ENCODE measurements around the gene CEP63.

CEP63 gene

GRCh38 chr3:134511500-134511899 is 25.6 kb downstream of the CEP63 start:
- DNase-seq (ENCODE audit: low spot score), result no peak
- Mint-ChIP-seq H3K4me3 (no peak overlapping the region), H3K4me1 (ENCODE audit: low read depth) (peaks cover 4% of the 10 kb centered on the region), H3K27ac (no peak overlapping the region), H3K9me3 (peaks cover 4% of the 10 kb centered on the region), H3K27me3 (ENCODE audit: low read depth) (no peaks in the 10 kb centered on the region), H3K36me3 (ENCODE audit: low read depth) (peaks cover 54% of the 10 kb centered on the region)

- Mint-ChIP-seq H3K27me3 (ENCODE audit: low read depth) (no peaks in the 10 kb centered on the region), H3K36me3 (ENCODE audit: low read depth) (peaks cover 32% of the 10 kb centered on the region), H3K4me3 (no peak overlapping the region), H3K9me3 (peaks cover 32% of the 10 kb centered on the region), H3K4me1 (ENCODE audit: low read depth) (peaks cover 6% of the 10 kb centered on the region), H3K27ac (no peak overlapping the region)
- no peak for DNase-seq (ENCODE audit: low spot score)
These were observed 31.0 kb downstream of the CEP63 start for GRCh38 chr3:134516905-134517304.

GRCh38 chr3:134517791-134518190 is 31.9 kb downstream of the CEP63 start:
- Mint-ChIP-seq H3K4me1 (ENCODE audit: low read depth) (peaks cover 6% of the 10 kb centered on the region), H3K36me3 (ENCODE audit: low read depth) (peaks cover 38% of the 10 kb centered on the region), H3K9me3 (peaks cover 40% of the 10 kb centered on the region), H3K4me3 (no peak overlapping the region), H3K27me3 (ENCODE audit: low read depth) (no peaks in the 10 kb centered on the region), H3K27ac (no peak overlapping the region)
- DNase-seq (ENCODE audit: low spot score), result no peak

GRCh38 chr3:134522541-134522940 is 36.7 kb downstream of the CEP63 start:
- no peak overlapping the region for H3K4me3 Mint-ChIP-seq
- no peak overlapping the region for H3K27ac Mint-ChIP-seq
- peaks cover 78% of the 10 kb centered on the region for H3K9me3 Mint-ChIP-seq
- H3K4me1 Mint-ChIP-seq (ENCODE audit: low read depth), result peaks cover 4% of the 10 kb centered on the region
- H3K36me3 Mint-ChIP-seq (ENCODE audit: low read depth), result peaks cover 54% of the 10 kb centered on the region
- H3K27me3 Mint-ChIP-seq (ENCODE audit: low read depth), result no peaks in the 10 kb centered on the region
- no peak for DNase-seq (ENCODE audit: low spot score)

- DNase-seq (ENCODE audit: low spot score), result no peak
- Mint-ChIP-seq H3K4me3 (no peak overlapping the region), H3K27me3 (ENCODE audit: low read depth) (no peaks in the 10 kb centered on the region), H3K27ac (no peak overlapping the region), H3K36me3 (ENCODE audit: low read depth) (peaks cover 43% of the 10 kb centered on the region), H3K4me1 (ENCODE audit: low read depth) (no peaks in the 10 kb centered on the region), H3K9me3 (peaks cover 60% of the 10 kb centered on the region)
These were observed 39.4 kb downstream of the CEP63 start for GRCh38 chr3:134525293-134525692.

- no peak for DNase-seq (ENCODE audit: low spot score)
- Mint-ChIP-seq H3K27me3 (ENCODE audit: low read depth) (no peaks in the 10 kb centered on the region), H3K36me3 (ENCODE audit: low read depth) (peaks cover 38% of the 10 kb centered on the region), H3K4me1 (ENCODE audit: low read depth) (no peaks in the 10 kb centered on the region), H3K27ac (no peak overlapping the region), H3K9me3 (peaks cover 51% of the 10 kb centered on the region), H3K4me3 (no peak overlapping the region)
These were observed 40.5 kb downstream of the CEP63 start for GRCh38 chr3:134526319-134526718.

GRCh38 chr3:134527037-134527436 is 41.2 kb downstream of the CEP63 start:
- Mint-ChIP-seq H3K4me1 (ENCODE audit: low read depth) (no peaks in the 10 kb centered on the region), H3K27ac (no peak overlapping the region), H3K9me3 (peaks cover 45% of the 10 kb centered on the region), H3K27me3 (ENCODE audit: low read depth) (no peaks in the 10 kb centered on the region), H3K4me3 (no peak overlapping the region), H3K36me3 (ENCODE audit: low read depth) (peaks cover 34% of the 10 kb centered on the region)
- no peak for DNase-seq (ENCODE audit: low spot score)

- no peak for DNase-seq (ENCODE audit: low spot score)
- Mint-ChIP-seq H3K9me3 (peaks cover 39% of the 10 kb centered on the region), H3K4me1 (ENCODE audit: low read depth) (no peaks in the 10 kb centered on the region), H3K4me3 (no peak overlapping the region), H3K27me3 (ENCODE audit: low read depth) (no peaks in the 10 kb centered on the region), H3K36me3 (ENCODE audit: low read depth) (peaks cover 30% of the 10 kb centered on the region), H3K27ac (no peak overlapping the region)
These were observed 41.8 kb downstream of the CEP63 start for GRCh38 chr3:134527538-134528186.

- DNase-seq (ENCODE audit: low spot score), result no peak
- H3K27ac Mint-ChIP-seq, result no peak overlapping the region
- H3K36me3 Mint-ChIP-seq (ENCODE audit: low read depth), result peaks cover 17% of the 10 kb centered on the region
- no peak overlapping the region for H3K4me3 Mint-ChIP-seq
- H3K9me3 Mint-ChIP-seq, result no peaks in the 10 kb centered on the region
- no peaks in the 10 kb centered on the region for H3K27me3 Mint-ChIP-seq (ENCODE audit: low read depth)
- no peaks in the 10 kb centered on the region for H3K4me1 Mint-ChIP-seq (ENCODE audit: low read depth)
These were observed 47.6 kb downstream of the CEP63 start for GRCh38 chr3:134533493-134533892.

- DNase-seq (ENCODE audit: low spot score), result no peak
- Mint-ChIP-seq H3K4me1 (ENCODE audit: low read depth) (no peaks in the 10 kb centered on the region), H3K36me3 (ENCODE audit: low read depth) (peaks cover 17% of the 10 kb centered on the region), H3K27me3 (ENCODE audit: low read depth) (no peaks in the 10 kb centered on the region), H3K27ac (no peak overlapping the region), H3K9me3 (no peaks in the 10 kb centered on the region), H3K4me3 (no peak overlapping the region)
These were observed 49.5 kb downstream of the CEP63 start for GRCh38 chr3:134535186-134535970.

GRCh38 chr3:134536781-134537180 is 50.9 kb downstream of the CEP63 start:
- Mint-ChIP-seq H3K27ac (no peak overlapping the region), H3K9me3 (no peaks in the 10 kb centered on the region), H3K27me3 (ENCODE audit: low read depth) (no peaks in the 10 kb centered on the region), H3K4me3 (no peak overlapping the region), H3K4me1 (ENCODE audit: low read depth) (no peaks in the 10 kb centered on the region), H3K36me3 (ENCODE audit: low read depth) (peaks cover 17% of the 10 kb centered on the region)
- no peak for DNase-seq (ENCODE audit: low spot score)

GRCh38 chr3:134542287-134542958 is 56.6 kb downstream of the CEP63 start:
- no peaks in the 10 kb centered on the region for H3K9me3 Mint-ChIP-seq
- peaks cover 24% of the 10 kb centered on the region for H3K36me3 Mint-ChIP-seq (ENCODE audit: low read depth)
- peaks cover 8% of the 10 kb centered on the region for H3K4me1 Mint-ChIP-seq (ENCODE audit: low read depth)
- DNase-seq (ENCODE audit: low spot score), result no peak
- H3K27me3 Mint-ChIP-seq (ENCODE audit: low read depth), result no peaks in the 10 kb centered on the region
- H3K27ac Mint-ChIP-seq, result no peak overlapping the region
- no peak overlapping the region for H3K4me3 Mint-ChIP-seq

GRCh38 chr3:134543113-134543512 is 57.3 kb downstream of the CEP63 start:
- Mint-ChIP-seq H3K27ac (no peak overlapping the region), H3K4me3 (no peak overlapping the region), H3K9me3 (no peaks in the 10 kb centered on the region), H3K27me3 (ENCODE audit: low read depth) (no peaks in the 10 kb centered on the region), H3K4me1 (ENCODE audit: low read depth) (peaks cover 8% of the 10 kb centered on the region), H3K36me3 (ENCODE audit: low read depth) (peaks cover 21% of the 10 kb centered on the region)
- DNase-seq (ENCODE audit: low spot score), result no peak

GRCh38 chr3:134544316-134544715 is 58.5 kb downstream of the CEP63 start:
- Mint-ChIP-seq H3K27me3 (ENCODE audit: low read depth) (no peaks in the 10 kb centered on the region), H3K4me3 (no peak overlapping the region), H3K9me3 (no peaks in the 10 kb centered on the region), H3K4me1 (ENCODE audit: low read depth) (peaks cover 8% of the 10 kb centered on the region), H3K27ac (no peak overlapping the region), H3K36me3 (ENCODE audit: low read depth) (peaks cover 26% of the 10 kb centered on the region)
- no peak for DNase-seq (ENCODE audit: low spot score)

Data from T-helper 2 cell treated with Interferon-gamma antibody and Interleukin-4, amounts not matched to agents 5 μg/mL and 100 μg/mL, for 36 hours (primary cell).